CD4-positive, alpha-beta T cell treated with Interleukin-4 for 1 hour (primary cell): ENCODE measurements around the gene PTGES3.

ENCODE experiments used
- DNase-seq, 2 donors: peaks; one replicate each; pipeline ENCODE4 v3.0.0-alpha.2; 2020 to 2022

Gene PTGES3

DNA sequence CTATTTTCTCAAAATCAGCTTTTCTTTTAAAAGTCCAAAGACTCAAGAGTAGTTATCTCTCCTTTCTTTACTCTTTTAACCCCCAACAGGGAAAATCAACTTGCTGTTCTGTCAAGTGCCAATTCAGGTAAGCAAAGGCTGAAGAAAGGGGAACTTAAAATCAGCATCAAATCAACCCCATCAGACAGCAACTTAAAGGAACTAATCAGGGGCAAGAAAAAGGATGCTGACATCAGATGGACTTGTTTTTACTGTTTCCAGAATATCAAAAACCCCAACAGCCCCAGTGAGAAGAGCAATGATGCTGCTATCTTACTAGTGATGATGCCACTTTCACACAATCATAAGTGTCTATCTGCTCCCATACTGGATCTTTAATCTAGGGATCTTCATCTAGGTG lies 61.4 kb downstream of the PTGES3 start:
- no peak for DNase-seq

DNA sequence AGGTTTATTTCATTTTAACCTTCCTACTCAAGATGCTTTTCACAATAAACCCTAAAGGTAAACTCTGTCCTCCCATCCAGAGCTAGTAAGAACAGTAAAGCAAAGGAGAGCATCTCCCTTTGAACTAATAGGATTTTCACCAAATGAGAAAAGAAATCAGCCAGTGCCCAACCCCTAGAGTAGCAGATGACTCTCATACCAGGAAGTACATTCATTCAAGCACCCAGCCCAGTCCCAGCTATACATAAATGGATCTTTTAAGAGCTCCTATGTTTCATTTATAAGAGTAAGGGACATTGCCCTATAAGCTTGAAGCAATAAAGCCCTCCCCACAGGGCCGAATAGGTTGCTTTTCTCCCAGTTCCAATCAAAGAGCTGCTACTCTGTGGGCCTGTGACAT lies 65.5 kb downstream of the PTGES3 start:
- DNase-seq: no peak

DNA sequence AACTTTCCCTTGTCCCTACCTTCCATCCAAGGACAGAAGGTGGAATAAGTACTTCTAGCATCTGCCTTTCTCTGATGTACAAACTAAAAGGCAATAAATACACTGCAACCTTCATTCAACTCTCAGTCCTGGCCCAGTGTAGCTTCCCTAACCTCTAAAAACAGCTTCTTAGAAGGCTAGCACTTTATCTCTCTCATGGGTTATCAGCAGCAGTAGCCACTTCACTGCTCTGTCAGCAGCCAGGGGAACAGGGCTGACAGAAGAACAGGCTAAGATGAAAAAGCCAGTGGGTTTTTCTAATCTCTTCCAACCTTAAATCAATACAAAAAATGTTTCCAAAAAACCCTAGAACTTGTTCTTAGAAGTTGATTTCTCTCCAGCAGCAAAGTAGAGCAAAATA lies 71.2 kb downstream of the PTGES3 start:
- no peak for DNase-seq

DNA sequence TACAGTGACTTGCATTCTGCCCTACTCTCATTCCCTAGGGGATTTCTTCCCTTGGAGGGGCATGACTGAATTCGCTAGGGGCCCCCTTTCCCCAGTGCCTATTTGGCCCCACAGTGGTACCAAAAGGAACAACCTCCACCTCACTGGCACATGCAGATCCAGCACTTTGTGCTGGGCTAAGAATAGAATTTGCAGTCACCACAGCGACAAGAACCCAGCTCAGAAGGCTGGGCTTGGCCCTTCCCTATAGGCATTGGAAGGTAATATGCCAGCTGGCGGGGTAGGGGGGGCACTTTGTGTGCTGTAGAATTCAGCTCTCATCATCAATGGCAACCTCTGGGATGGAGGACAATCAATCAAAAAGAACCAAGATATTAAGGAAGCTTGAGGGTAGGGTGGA lies 71.8 kb downstream of the PTGES3 start:
- no peak for DNase-seq

DNA sequence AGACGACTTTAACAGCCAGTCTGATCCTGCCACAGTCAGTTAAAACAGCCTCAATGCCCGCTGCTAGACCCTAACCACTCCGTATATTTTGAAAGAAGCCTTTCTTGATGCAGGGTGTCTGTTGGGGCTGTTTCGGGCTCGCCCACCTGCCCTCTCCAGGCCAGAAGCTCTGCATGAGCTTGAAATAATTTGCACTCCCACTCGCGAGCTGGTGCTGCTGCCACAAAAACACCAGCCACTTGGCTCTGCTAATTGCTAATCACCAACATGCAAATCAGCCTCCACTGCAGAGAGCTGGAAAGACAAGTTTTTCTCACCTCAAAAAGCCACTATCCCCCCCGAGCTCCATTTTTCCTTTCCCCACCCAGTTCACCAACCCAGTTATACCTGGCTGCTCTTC lies 73.5 kb downstream of the PTGES3 start:
- no peak for DNase-seq
